NCI-H1930 (cell line): ENCODE measurements around the gene GREM2.

ENCODE experiments used
- DNase-seq, 2 experiments: peaks; one replicate each; lab custom pipeline; 2025; lab: John Stamatoyannopoulos, UW

GREM2 gene

GRCh38 chr1:240559781-240560180 is 52.2 kb downstream of the GREM2 start:
- no peak for DNase-seq

GRCh38 chr1:240555524-240555923 is 56.4 kb downstream of the GREM2 start:
- DNase-seq: no peak

GRCh38 chr1:240553351-240553750 is 58.6 kb downstream of the GREM2 start:
- DNase-seq: no peak

GRCh38 chr1:240539769-240540414 is 72.1 kb downstream of the GREM2 start:
- no peak for DNase-seq

GRCh38 chr1:240538776-240539430 is 73.1 kb downstream of the GREM2 start:
- DNase-seq: no peak

GRCh38 chr1:240533154-240533780 is 78.7 kb downstream of the GREM2 start:
- DNase-seq: no peak

- no peak for DNase-seq
Measured at GRCh38 chr1:240528591-240528990, 83.4 kb downstream of the GREM2 start.

- DNase-seq: peak in 1 of 2 experiments; percentile 14
Measured at GRCh38 chr1:240527086-240527485, 84.9 kb downstream of the GREM2 start.

GRCh38 chr1:240526312-240526711 is 85.6 kb downstream of the GREM2 start:
- no peak for DNase-seq

- DNase-seq: no peak
Measured at GRCh38 chr1:240524356-240525069, 87.4 kb downstream of the GREM2 start.

GRCh38 chr1:240522122-240522822 is 89.7 kb downstream of the GREM2 start:
- DNase-seq: peak; percentile 28 to 69

GRCh38 chr1:240517891-240518290 is 94.1 kb downstream of the GREM2 start:
- no peak for DNase-seq

- DNase-seq: no peak
Measured at GRCh38 chr1:240516069-240516468, 95.9 kb downstream of the GREM2 start.

- no peak for DNase-seq
Measured at GRCh38 chr1:240515505-240515904, 96.5 kb downstream of the GREM2 start.

- no peak for DNase-seq
Measured at GRCh38 chr1:240511789-240512188, 100.2 kb downstream of the GREM2 start.

- DNase-seq: no peak
Measured at GRCh38 chr1:240508950-240509349, 103.0 kb downstream of the GREM2 start.

GRCh38 chr1:240508201-240508600 is 103.8 kb downstream of the GREM2 start:
- DNase-seq: no peak

GRCh38 chr1:240506176-240506575 is 105.8 kb downstream of the GREM2 start:
- no peak for DNase-seq

GRCh38 chr1:240503558-240503957 is 108.4 kb downstream of the GREM2 start:
- no peak for DNase-seq

GRCh38 chr1:240503036-240503435 is 108.9 kb downstream of the GREM2 start:
- no peak for DNase-seq

- no peak for DNase-seq
Measured at GRCh38 chr1:240501115-240501514, 110.8 kb downstream of the GREM2 start.

- no peak for DNase-seq
Measured at GRCh38 chr1:240500647-240501046, 111.3 kb downstream of the GREM2 start.
